H9 (cell line): ENCODE data around the gene CCR3. TPM values are rescaled to one million over a fixed set of nuclear protein-coding genes. Genes with fewer than 3 reads are reported as not detected.

ENCODE experiments used
- DNase-seq: peaks from one replicate; pipeline ENCODE4 v3.0.0-alpha.2; 2017
- H2AFZ ChIP-seq: one replicate; pipeline ENCODE4 v1.6.1; 2013; ENCODE audit warnings: mild to moderate bottlenecking, low read length, control low read depth, moderate library complexity
- H2AK5ac ChIP-seq: 2 replicates; pipeline ENCODE4 v1.6.1; 2013; ENCODE audit warnings: low read length, control low read depth, mixed read lengths; ENCODE audit not compliant: insufficient read length
- H2BK120ac ChIP-seq: one replicate; pipeline ENCODE4 v1.6.1; 2013; ENCODE audit warnings: low read depth, mild to moderate bottlenecking, low read length, control low read depth, inconsistent platforms; ENCODE audit not compliant: poor library complexity, severe bottlenecking
- H2BK12ac ChIP-seq: 2 replicates; pipeline ENCODE4 v1.6.1; 2013; ENCODE audit warnings: low read length, control low read depth, mixed read lengths, low read depth; ENCODE audit not compliant: insufficient read length
- H2BK15ac ChIP-seq: 2 replicates; pipeline ENCODE4 v1.6.1; 2013; ENCODE audit warnings: low read depth, low read length, control low read depth
- H2BK20ac ChIP-seq: one replicate; pipeline ENCODE4 v1.6.1; 2013; ENCODE audit warnings: low read depth, mild to moderate bottlenecking, low read length, control low read depth, inconsistent platforms; ENCODE audit not compliant: poor library complexity, severe bottlenecking
- H2BK5ac ChIP-seq: 2 replicates; pipeline ENCODE4 v1.6.1; 2013; ENCODE audit warnings: low read length, control low read depth, mixed read lengths; ENCODE audit not compliant: insufficient read length
- H3K14ac ChIP-seq: 2 replicates; pipeline ENCODE4 v1.6.1; 2013; ENCODE audit warnings: low read length, control low read depth; ENCODE audit not compliant: insufficient read depth
- H3K18ac ChIP-seq: 2 replicates; pipeline ENCODE4 v1.6.1; 2013; ENCODE audit warnings: low read depth, mild to moderate bottlenecking, mixed read lengths, low read length, control low read depth; ENCODE audit not compliant: insufficient read length
- H3K23ac ChIP-seq: 2 replicates; pipeline ENCODE4 v1.6.1; 2013; ENCODE audit warnings: low read length, control low read depth, mixed read lengths, low read depth; ENCODE audit not compliant: insufficient read length
- H3K23me2 ChIP-seq: 2 replicates; pipeline ENCODE4 v1.6.1; 2013; ENCODE audit warnings: low read depth, mild to moderate bottlenecking, mixed read lengths, low read length, control low read depth; ENCODE audit not compliant: insufficient read length, poor library complexity, severe bottlenecking
- H3K27ac ChIP-seq: 2 replicates; pipeline ENCODE4 v1.5.1; 2013; ENCODE audit warnings: low read length, control low read depth, mixed read lengths, low read depth; ENCODE audit not compliant: insufficient read length
- H3K27me3 ChIP-seq: 2 replicates; pipeline ENCODE4 v1.6.1; 2013; ENCODE audit warnings: low read length, control low read depth, inconsistent platforms; ENCODE audit not compliant: insufficient read depth
- H3K4ac ChIP-seq: 2 replicates; pipeline ENCODE4 v1.6.1; 2013; ENCODE audit warnings: low read depth, mild to moderate bottlenecking, control low read depth, inconsistent platforms, low read length, moderate library complexity
- H3K4me1 ChIP-seq: 2 replicates; pipeline ENCODE4 v1.6.1; 2013; ENCODE audit warnings: low read length, control low read depth, inconsistent platforms; ENCODE audit not compliant: insufficient read depth
- H3K4me2 ChIP-seq: 2 replicates; pipeline ENCODE4 v1.6.1; 2013; ENCODE audit warnings: low read length, control low read depth, mixed read lengths; ENCODE audit not compliant: insufficient read length, insufficient read depth
- H3K56ac ChIP-seq: 2 replicates; pipeline ENCODE4 v1.6.1; 2013; ENCODE audit warnings: low read depth, mild to moderate bottlenecking, mixed read lengths, low read length, control low read depth; ENCODE audit not compliant: insufficient read length
- H3K79me1 ChIP-seq: 2 replicates; pipeline ENCODE4 v1.6.1; 2013; ENCODE audit warnings: low read depth, mild to moderate bottlenecking, moderate library complexity, low read length, control low read depth, inconsistent platforms; ENCODE audit not compliant: insufficient read depth, poor library complexity, severe bottlenecking
- H3K79me2 ChIP-seq: 2 replicates; pipeline ENCODE4 v1.6.1; 2013; ENCODE audit warnings: low read length, control low read depth, inconsistent platforms; ENCODE audit not compliant: insufficient read depth
- H3K9ac ChIP-seq: 2 replicates; pipeline ENCODE4 v1.6.1; 2013; ENCODE audit warnings: low read length, control low read depth, mixed read lengths; ENCODE audit not compliant: insufficient read length; ENCODE audit errors: extremely low read depth
- H3K9me3 ChIP-seq: one replicate; pipeline ENCODE4 v1.6.1; 2013; ENCODE audit warnings: low read depth, low read length, inconsistent platforms; ENCODE audit not compliant: control insufficient read depth
- H3T11ph ChIP-seq: one replicate; pipeline ENCODE4 v1.6.1; 2013; ENCODE audit warnings: mild to moderate bottlenecking, low read length, control low read depth, inconsistent platforms
- H4K20me1 ChIP-seq: one replicate; pipeline ENCODE4 v1.6.1; 2013; ENCODE audit not compliant: control insufficient read depth, insufficient read length, insufficient read depth
- H4K5ac ChIP-seq: 2 replicates; pipeline ENCODE4 v1.6.1; 2013; ENCODE audit warnings: low read depth, mild to moderate bottlenecking, mixed read lengths, low read length, control low read depth; ENCODE audit not compliant: insufficient read length
- H4K8ac ChIP-seq: replicated peaks from 2 replicates; pipeline ENCODE4 v1.6.1; 2013; ENCODE audit warnings: low read length, control low read depth, mixed read lengths, low read depth; ENCODE audit not compliant: insufficient read length
- H4K91ac ChIP-seq: 2 replicates; pipeline ENCODE4 v1.6.1; 2013; ENCODE audit warnings: low read depth, mild to moderate bottlenecking, moderate library complexity, mixed read lengths, low read length, control low read depth; ENCODE audit not compliant: insufficient read length
- H3K27ac Mint-ChIP-seq, 3 experiments: 2 replicates in 2 of 3; 3 replicates in 1 of 3; pipeline ENCODE4 v1.8.0; 2020 to 2021; ENCODE audit warnings: mixed read lengths in 3 of 3, mild to moderate bottlenecking in 1 of 3, moderate library complexity in 1 of 3
- H3K27me3 Mint-ChIP-seq: 2 replicates; pipeline ENCODE4 v1.8.0; 2021; ENCODE audit warnings: low read depth, mild to moderate bottlenecking, moderate library complexity, mixed read lengths
- H3K36me3 Mint-ChIP-seq, 3 experiments: 2 replicates in 2 of 3; 3 replicates in 1 of 3; pipeline ENCODE4 v1.8.0; 2020 to 2021; ENCODE audit warnings: low read depth in 3 of 3, mixed read lengths in 3 of 3; ENCODE audit not compliant: insufficient read depth in 1 of 3
- H3K4me1 Mint-ChIP-seq, 2 experiments: 2 replicates each; pipeline ENCODE4 v1.8.0; 2020; ENCODE audit warnings: mixed read lengths in 2 of 2
- H3K4me3 Mint-ChIP-seq, 2 experiments: 2 replicates in 1 of 2; 3 replicates in 1 of 2; pipeline ENCODE4 v1.8.0; 2020 to 2021; ENCODE audit warnings: mild to moderate bottlenecking in 2 of 2, mixed read lengths in 2 of 2, moderate library complexity in 1 of 2
- H3K9me3 Mint-ChIP-seq, 2 experiments: 2 replicates in 1 of 2; 3 replicates in 1 of 2; pipeline ENCODE4 v1.8.0; 2020; ENCODE audit warnings: mild to moderate bottlenecking in 2 of 2, mixed read lengths in 2 of 2, moderate library complexity in 1 of 2
- WGBS: extraction: QIAGEN DNeasy Blood & Tissue Kit; methylation state at CpG from one replicate; pipeline ENCODE4 v1.1.7; 2013; ENCODE audit warnings: missing lambda C conversion rate, low lambda C conversion rate, mixed read lengths; ENCODE audit not compliant: insufficient read length; ENCODE audit errors: extremely low coverage; 5-methylcytosine and 5-hydroxymethylcytosine counted together
- total RNA-seq: library from RNA; stranded (reverse); gene quantifications from 2 replicates; pipeline ENCODE4 v1.2.1, GENCODE V29; 2021
- TF ChIP-seq, protein P1 (sequence below): fragments of 200-600 bp; sonication (generic); conservative IDR thresholded peaks from 3 replicates; pipeline ENCODE4 v1.8.0; 2021; ENCODE audit warnings: antibody characterized with exemption, mild to moderate bottlenecking

Gene CCR3
- total RNA-seq, 1 experiment from 2014 or later, result not detected

DNA sequence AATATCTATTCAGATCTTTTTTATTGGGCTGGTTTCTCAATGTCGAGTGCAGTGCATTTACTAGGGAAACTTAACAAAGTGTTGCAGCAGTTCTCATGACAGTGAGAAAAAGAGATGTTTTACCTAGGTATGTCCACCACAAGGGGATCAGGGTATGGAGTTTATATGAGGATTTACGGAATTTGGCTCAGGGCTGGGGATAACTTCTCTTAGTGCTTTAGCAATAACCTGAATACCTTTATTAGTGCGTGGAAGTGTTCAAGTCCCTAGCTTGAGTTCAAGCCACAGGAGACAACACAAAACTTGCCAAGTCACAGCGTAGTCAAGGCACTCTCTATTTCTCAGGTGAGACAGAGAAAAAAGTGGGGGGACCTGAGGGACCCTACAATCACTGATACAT is 3.9 kb upstream of the CCR3 start:
- Histone ChIP-seq H3K27me3 (no peaks in the 10 kb centered on the region), H2AK5ac (no peak overlapping the region), H4K5ac (no peak overlapping the region), H4K8ac (no peak overlapping the region), H3K9me3 (no peaks in the 10 kb centered on the region), H2BK12ac (no peak overlapping the region), H2BK120ac (no peak overlapping the region), H4K20me1 (no peaks in the 10 kb centered on the region), H3K14ac (no peak overlapping the region), H3K56ac (no peak overlapping the region), H3K4ac (no peak overlapping the region), H3K27ac (no peak overlapping the region), H3K4me2 (no peak overlapping the region), H3K9ac (no peak overlapping the region), H2BK15ac (no peak overlapping the region), H4K91ac (no peak overlapping the region), H3K79me2 (no peaks in the 10 kb centered on the region), H2AFZ (no peak overlapping the region), H2BK20ac (no peak overlapping the region), H3K4me1 (peaks cover 7% of the 10 kb centered on the region; the same call in 1 of the 2 replicates), H3K23me2 (no peaks in the 10 kb centered on the region), H3T11ph (no peak overlapping the region), H3K18ac (no peak overlapping the region), H3K23ac (no peak overlapping the region), H2BK5ac (no peak overlapping the region), H3K79me1 (no peaks in the 10 kb centered on the region)
- no CpG with 5 or more reads among the region's 4 CpGs for WGBS
- peaks cover 1% of the 10 kb centered on the region; the same call in 1 of the 2 replicates for H3K27me3 Mint-ChIP-seq
- TF ChIP-seq, protein P1, sequence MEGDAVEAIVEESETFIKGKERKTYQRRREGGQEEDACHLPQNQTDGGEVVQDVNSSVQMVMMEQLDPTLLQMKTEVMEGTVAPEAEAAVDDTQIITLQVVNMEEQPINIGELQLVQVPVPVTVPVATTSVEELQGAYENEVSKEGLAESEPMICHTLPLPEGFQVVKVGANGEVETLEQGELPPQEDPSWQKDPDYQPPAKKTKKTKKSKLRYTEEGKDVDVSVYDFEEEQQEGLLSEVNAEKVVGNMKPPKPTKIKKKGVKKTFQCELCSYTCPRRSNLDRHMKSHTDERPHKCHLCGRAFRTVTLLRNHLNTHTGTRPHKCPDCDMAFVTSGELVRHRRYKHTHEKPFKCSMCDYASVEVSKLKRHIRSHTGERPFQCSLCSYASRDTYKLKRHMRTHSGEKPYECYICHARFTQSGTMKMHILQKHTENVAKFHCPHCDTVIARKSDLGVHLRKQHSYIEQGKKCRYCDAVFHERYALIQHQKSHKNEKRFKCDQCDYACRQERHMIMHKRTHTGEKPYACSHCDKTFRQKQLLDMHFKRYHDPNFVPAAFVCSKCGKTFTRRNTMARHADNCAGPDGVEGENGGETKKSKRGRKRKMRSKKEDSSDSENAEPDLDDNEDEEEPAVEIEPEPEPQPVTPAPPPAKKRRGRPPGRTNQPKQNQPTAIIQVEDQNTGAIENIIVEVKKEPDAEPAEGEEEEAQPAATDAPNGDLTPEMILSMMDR, result no peak
- H3K27ac Mint-ChIP-seq, result no peak overlapping the region
- no peak for DNase-seq
- peaks cover 13 to 16% of the 10 kb centered on the region in 2 experiments for H3K4me1 Mint-ChIP-seq
- H3K36me3 Mint-ChIP-seq, result no peaks in the 10 kb centered on the region
- no peak overlapping the region for H3K4me3 Mint-ChIP-seq
- no peaks in the 10 kb centered on the region; a peak in 1 of 5 replicates for H3K9me3 Mint-ChIP-seq
